ENCODE results near the gene CNTNAP2. TPM values are rescaled to one million over a fixed set of nuclear protein-coding genes. Genes with fewer than 3 reads are reported as not detected.

CNTNAP2 gene
- total and polyA plus RNA-seq, 9 donors = 0.24 to 7.0 (median 1.5) TPM

GRCh38 chr7:147240468-147240867 is 1123.9 kb downstream of the CNTNAP2 start:
- H3K9me3 ChIP-seq = no peaks in the 10 kb centered on the region
- WGBS, 3 donors = 68 to 79% (median 76%) methylated on average over 5 of the region's 5 CpGs
- intact Hi-C loops (cut with DNase I) = no loop called here
- no peak overlapping the region for H3K4me3 ChIP-seq
- TF ChIP-seq CTCF (IDR thresholded peaks at IDR 0.05) (no peak), EP300 (IDR thresholded peaks at IDR 0.05) (no peak)
- H3K36me3 ChIP-seq = no peaks in the 10 kb centered on the region
- DNase-seq = no peak
- H3K27me3 ChIP-seq = no peaks in the 10 kb centered on the region
- H3K27ac ChIP-seq = no peak overlapping the region
- H3K4me1 ChIP-seq (ENCODE audit: insufficient read depth) = no peaks in the 10 kb centered on the region

- TF ChIP-seq CTCF (IDR thresholded peaks at IDR 0.05) (no peak), POLR2A (IDR thresholded peaks at IDR 0.05) (no peak), EP300 (IDR thresholded peaks at IDR 0.05) (no peak)
- no peaks in the 10 kb centered on the region for H3K9me3 ChIP-seq
- H3K27ac ChIP-seq = no peak overlapping the region
- no peaks in the 10 kb centered on the region for H3K36me3 ChIP-seq
- H3K4me3 ChIP-seq = no peak overlapping the region
- no peak for DNase-seq
- WGBS, 3 donors = 57 to 67% (median 64%) methylated on average over 8 of the region's 8 CpGs
- H3K4me1 ChIP-seq (ENCODE audit: insufficient read depth) = no peaks in the 10 kb centered on the region
- no peaks in the 10 kb centered on the region for H3K27me3 ChIP-seq
- intact Hi-C loops (cut with DNase I) = no loop called here
Observed at GRCh38 chr7:147245274-147245673, 1128.7 kb downstream of the CNTNAP2 start.

GRCh38 chr7:147249956-147250355 is 1133.4 kb downstream of the CNTNAP2 start:
- Histone ChIP-seq H3K36me3 (no peaks in the 10 kb centered on the region), H3K27ac (no peak overlapping the region), H3K9me3 (no peaks in the 10 kb centered on the region), H3K4me1 (ENCODE audit: insufficient read depth) (no peaks in the 10 kb centered on the region), H3K27me3 (no peaks in the 10 kb centered on the region), H3K4me3 (no peak overlapping the region)
- intact Hi-C loops (cut with DNase I) = no loop called here
- DNase-seq = no peak
- WGBS, 3 donors = 84 to 94% (median 88%) methylated on average over 2 of the region's 2 CpGs
- no peak for TF ChIP-seq EP300 (IDR thresholded peaks at IDR 0.05)
- TF ChIP-seq POLR2A (IDR thresholded peaks at IDR 0.05) = no peak
- TF ChIP-seq CTCF (IDR thresholded peaks at IDR 0.05) = no peak

- Histone ChIP-seq H3K27me3 (no peaks in the 10 kb centered on the region), H3K27ac (no peak overlapping the region), H3K4me1 (ENCODE audit: insufficient read depth) (no peaks in the 10 kb centered on the region), H3K4me3 (no peak overlapping the region), H3K9me3 (no peaks in the 10 kb centered on the region), H3K36me3 (no peaks in the 10 kb centered on the region)
- WGBS, 3 donors = 21 to 54% (median 28%) methylated on average over 1 of the region's 1 CpG
- intact Hi-C loops (cut with DNase I) = no loop called here
- no peak for TF ChIP-seq POLR2A (IDR thresholded peaks at IDR 0.05)
- TF ChIP-seq EP300 (IDR thresholded peaks at IDR 0.05) = no peak
- TF ChIP-seq CTCF (IDR thresholded peaks at IDR 0.05) = no peak
- no peak for DNase-seq
Observed at GRCh38 chr7:147251751-147252325, 1135.2 kb downstream of the CNTNAP2 start.
